ENCODE measurements around the gene PRDM13.

DNA sequence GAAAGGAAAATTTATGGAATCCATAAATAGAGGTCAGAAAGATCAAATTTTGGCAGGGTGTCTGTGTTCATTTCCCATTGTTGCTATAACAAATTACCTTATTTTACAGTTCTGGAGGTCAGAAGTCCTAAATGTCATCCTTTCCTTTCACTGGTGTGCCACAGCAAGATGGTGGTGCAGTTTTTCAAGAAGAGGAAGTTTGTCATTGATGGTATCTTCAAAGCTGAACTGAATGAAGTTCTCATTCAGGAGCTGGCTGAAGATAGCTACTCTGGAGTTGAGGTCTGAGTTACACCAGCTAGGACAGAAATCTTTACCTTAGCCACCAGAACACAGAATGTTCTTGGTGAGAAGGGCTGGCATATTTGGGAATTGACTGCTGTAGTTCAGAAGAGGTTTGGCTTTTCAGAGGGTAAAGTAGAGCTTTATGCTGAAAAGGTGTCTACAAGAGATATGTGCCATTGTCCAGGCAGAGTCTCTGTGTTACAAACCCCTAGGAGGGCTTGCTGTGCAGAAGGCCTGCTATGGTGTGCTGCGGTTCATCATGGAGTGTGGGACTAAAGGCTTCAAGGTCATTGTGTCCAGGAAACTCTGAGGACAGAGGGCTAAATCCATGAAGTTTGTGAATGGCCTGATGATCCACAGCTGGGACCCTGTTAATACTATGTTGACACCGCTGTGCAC lies 30.9 kb upstream of the PRDM13 start:
- TF ChIP-seq, protein P1, sequence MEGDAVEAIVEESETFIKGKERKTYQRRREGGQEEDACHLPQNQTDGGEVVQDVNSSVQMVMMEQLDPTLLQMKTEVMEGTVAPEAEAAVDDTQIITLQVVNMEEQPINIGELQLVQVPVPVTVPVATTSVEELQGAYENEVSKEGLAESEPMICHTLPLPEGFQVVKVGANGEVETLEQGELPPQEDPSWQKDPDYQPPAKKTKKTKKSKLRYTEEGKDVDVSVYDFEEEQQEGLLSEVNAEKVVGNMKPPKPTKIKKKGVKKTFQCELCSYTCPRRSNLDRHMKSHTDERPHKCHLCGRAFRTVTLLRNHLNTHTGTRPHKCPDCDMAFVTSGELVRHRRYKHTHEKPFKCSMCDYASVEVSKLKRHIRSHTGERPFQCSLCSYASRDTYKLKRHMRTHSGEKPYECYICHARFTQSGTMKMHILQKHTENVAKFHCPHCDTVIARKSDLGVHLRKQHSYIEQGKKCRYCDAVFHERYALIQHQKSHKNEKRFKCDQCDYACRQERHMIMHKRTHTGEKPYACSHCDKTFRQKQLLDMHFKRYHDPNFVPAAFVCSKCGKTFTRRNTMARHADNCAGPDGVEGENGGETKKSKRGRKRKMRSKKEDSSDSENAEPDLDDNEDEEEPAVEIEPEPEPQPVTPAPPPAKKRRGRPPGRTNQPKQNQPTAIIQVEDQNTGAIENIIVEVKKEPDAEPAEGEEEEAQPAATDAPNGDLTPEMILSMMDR (IDR thresholded peaks at IDR 0.05; ENCODE audit: insufficient read depth, low read depth, low read length): no peak
- no peak for TF ChIP-seq EZH2 (IDR thresholded peaks at IDR 0.05; ENCODE audit: insufficient read depth, low read length)

Measured in astrocyte (in vitro differentiated cells and primary cell).